ENCODE measurements around the gene SLC5A9. TPM values are rescaled to one million over a fixed set of nuclear protein-coding genes. Genes with fewer than 3 reads are reported as not detected.
"Not testable (repeated sequence)": the region's sequence is repeated elsewhere in the genome, so short reads cannot be mapped to it uniquely, and the experiment has no call there.

The SLC5A9 gene
- polyA plus RNA-seq, 1 experiment: not detected

DNA sequence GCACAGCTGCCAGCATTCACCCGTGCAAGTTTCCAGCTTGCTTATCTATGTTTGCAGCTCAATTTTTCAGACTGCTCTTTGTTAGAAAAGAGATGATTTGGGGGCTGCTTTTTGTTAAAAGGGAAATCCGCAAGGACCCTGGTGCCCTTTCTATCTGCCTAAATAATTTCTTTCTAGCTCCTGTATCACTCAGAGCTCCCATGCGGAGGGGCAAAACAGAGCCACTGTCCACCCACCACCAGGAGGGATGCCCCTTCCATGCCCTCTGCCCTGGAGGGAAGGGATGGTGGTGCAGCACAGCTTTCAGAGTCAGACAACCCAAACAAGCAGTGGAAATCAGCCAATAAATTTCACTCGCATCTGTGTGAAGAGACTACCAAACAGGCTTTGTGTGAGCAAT, 13.9 kb upstream of the SLC5A9 start:
- H3K4me3 ChIP-seq (ENCODE audit: low read depth, low read length): no peak overlapping the region
- POLR2A ChIA-PET: no interaction called here
- no peak for TF ChIP-seq CTCF (IDR thresholded peaks at IDR 0.05; ENCODE audit: insufficient read depth, low read depth, low read length)
- no peaks in the 10 kb centered on the region for H3K27me3 ChIP-seq (ENCODE audit: control insufficient read depth, insufficient read depth, low read length)
- H3K36me3 ChIP-seq (ENCODE audit: control insufficient read depth, insufficient read depth, low read length): no peaks in the 10 kb centered on the region
- DNase-seq (ENCODE audit: low read depth): no peak
- CTCF ChIA-PET: no interaction called here

GRCh38 chr1:48213462-48213861, 9.1 kb upstream of the SLC5A9 start:
- DNase-seq (ENCODE audit: low read depth); H3K36me3 ChIP-seq (ENCODE audit: control insufficient read depth, insufficient read depth, low read length); H3K4me3 ChIP-seq (ENCODE audit: low read depth, low read length); CTCF ChIA-PET; POLR2A ChIA-PET; H3K27me3 ChIP-seq (ENCODE audit: control insufficient read depth, insufficient read depth, low read length): not testable (repeated sequence)

DNA sequence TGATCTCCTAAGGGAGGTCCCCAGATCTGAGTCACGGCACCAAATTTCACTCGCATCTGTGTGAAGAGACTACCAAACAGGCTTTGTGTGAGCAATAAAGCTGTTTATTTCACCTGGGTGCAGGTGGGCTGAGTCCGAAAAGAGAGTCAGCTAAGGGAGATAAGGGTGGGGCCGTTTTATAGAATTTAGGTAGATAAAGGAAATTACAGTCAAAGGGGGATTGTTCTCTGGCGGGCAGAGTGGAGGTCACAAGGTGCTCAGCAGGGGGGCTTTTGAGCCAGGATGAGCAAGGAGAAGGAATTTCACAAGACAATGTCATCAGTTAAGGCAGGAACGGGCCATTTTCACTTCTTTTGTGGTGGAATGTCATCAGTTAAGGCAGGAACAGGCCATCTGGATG, 8.2 kb upstream of the SLC5A9 start:
- H3K27me3 ChIP-seq (ENCODE audit: control insufficient read depth, insufficient read depth, low read length); DNase-seq (ENCODE audit: low read depth); H3K36me3 ChIP-seq (ENCODE audit: control insufficient read depth, insufficient read depth, low read length); CTCF ChIA-PET; POLR2A ChIA-PET; H3K4me3 ChIP-seq (ENCODE audit: low read depth, low read length): not testable (repeated sequence)

DNA sequence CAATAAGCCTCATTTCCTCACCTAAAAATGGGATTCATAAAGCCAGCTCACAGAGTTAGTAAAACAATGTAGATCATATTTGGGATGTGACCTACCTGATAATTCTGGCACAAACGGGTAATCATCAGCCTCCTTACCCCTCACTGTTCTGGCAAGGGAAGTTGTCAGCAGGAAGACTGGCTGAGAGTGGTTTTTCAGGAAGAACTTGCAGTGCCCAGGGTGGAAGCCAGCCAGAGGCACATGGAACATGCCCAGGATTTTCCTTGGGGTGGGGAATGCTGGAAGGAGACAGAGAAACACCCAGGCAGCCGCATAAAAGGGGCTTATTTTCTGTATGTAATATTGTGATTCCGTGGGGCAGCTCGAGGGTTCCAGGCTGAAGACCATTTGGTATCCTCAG, 7.7 kb upstream of the SLC5A9 start:
- H3K36me3 ChIP-seq (ENCODE audit: control insufficient read depth, insufficient read depth, low read length): no peaks in the 10 kb centered on the region
- DNase-seq (ENCODE audit: low read depth): no peak
- no peak for TF ChIP-seq CTCF (IDR thresholded peaks at IDR 0.05; ENCODE audit: insufficient read depth, low read depth, low read length)
- no peaks in the 10 kb centered on the region for H3K27me3 ChIP-seq (ENCODE audit: control insufficient read depth, insufficient read depth, low read length)
- CTCF ChIA-PET: interaction anchor here (2.3 kb wide), 1 partner anchor 13 kb away, joined by 12 read pairs; no protein-coding TSS in a partner anchor
- no peak overlapping the region for H3K4me3 ChIP-seq (ENCODE audit: low read depth, low read length)
- POLR2A ChIA-PET: no interaction called here

GRCh38 chr1:48215222-48215621, 7.3 kb upstream of the SLC5A9 start:
- CTCF ChIA-PET: interaction anchor here (2.3 kb wide), 1 partner anchor 13 kb away, joined by 12 read pairs; no protein-coding TSS in a partner anchor
- no peak overlapping the region for H3K4me3 ChIP-seq (ENCODE audit: low read depth, low read length)
- no peaks in the 10 kb centered on the region for H3K27me3 ChIP-seq (ENCODE audit: control insufficient read depth, insufficient read depth, low read length)

GRCh38 chr1:48215889-48216288, 6.6 kb upstream of the SLC5A9 start:
- Histone ChIP-seq H3K4me3 (ENCODE audit: low read depth, low read length) (no peak overlapping the region), H3K27me3 (ENCODE audit: control insufficient read depth, insufficient read depth, low read length) (no peaks in the 10 kb centered on the region), H3K36me3 (ENCODE audit: control insufficient read depth, insufficient read depth, low read length) (no peaks in the 10 kb centered on the region)
- CTCF ChIA-PET: interaction anchor here (1.6 to 2.3 kb wide), 2 partner anchors 10 to 14 kb away, joined by 3 to 12 read pairs; no protein-coding TSS in a partner anchor
- DNase-seq (ENCODE audit: low read depth): no peak
- TF ChIP-seq CTCF (IDR thresholded peaks at IDR 0.05; ENCODE audit: insufficient read depth, low read depth, low read length): no peak
- POLR2A ChIA-PET: no interaction called here

More at GRCh38 chr1:48215222-48215621, 7.3 kb upstream of the SLC5A9 start:
- no peaks in the 10 kb centered on the region for H3K36me3 ChIP-seq (ENCODE audit: control insufficient read depth, insufficient read depth, low read length)
- no peak for DNase-seq (ENCODE audit: low read depth)
- POLR2A ChIA-PET: no interaction called here
- no peak for TF ChIP-seq CTCF (IDR thresholded peaks at IDR 0.05; ENCODE audit: insufficient read depth, low read depth, low read length)
